K562 (cell line): ENCODE data around the gene EIF5. TPM values are rescaled to one million over a fixed set of nuclear protein-coding genes. Genes with fewer than 3 reads are reported as not detected.

Source experiments
- ATAC-seq: fragments of 200-7000 bp; cut with Tn5 transposase; 3 replicates; pipeline ENCODE4 v1.9.1; 2020; ENCODE audit warnings: moderate library complexity
- BruUV-seq: library from RNA; stranded (reverse); fragments of 400-500 nt; replicated peaks from 2 replicates; lab custom pipeline; 2021; lab: Mats Ljungman, UMichigan
- CTCF ChIA-PET: fragments of 300-600 bp; formaldehyde crosslinking; extraction: SDS; loops from one replicate; lab custom pipeline; 2021; ENCODE audit warnings: low intra/inter-chr PET ratio; lab: Yijun Ruan, JAX
- POLR2A ChIA-PET: fragments of 300-600, 350-650 bp; sonication (Branson Sonifier 250); formaldehyde crosslinking; extraction: SDS; loops from one replicate; lab custom pipeline; 2021; ENCODE audit warnings: antibody characterized with exemption, inconsistent platforms; lab: Yijun Ruan, JAX
- DNase-seq, 4 experiments: peaks; one replicate each; pipeline versions ENCODE4 v3.0.0 to v3.0.0-alpha.2; 2011 to 2018; ENCODE audit warnings: low spot score in 3 of 4, mixed read lengths in 3 of 4; ENCODE audit errors: extremely low read depth in 1 of 4
- FAIRE-seq: peaks from 2 replicates; lab custom pipeline; 2011; peaks lifted over from hg19 to GRCh38; lab: Jason Lieb, UNC
- H2AFZ ChIP-seq: 2 replicates; pipeline ENCODE4 v1.6.0; 2011; ENCODE audit warnings: low read depth, low read length, control low read depth, inconsistent platforms
- H3K27ac ChIP-seq: fragments of 200-600 bp; 3 replicates; pipeline ENCODE4 v1.8.0; 2011; ENCODE audit warnings: low read depth, mild to moderate bottlenecking, control low read depth, inconsistent platforms, low read length, moderate library complexity, mixed read lengths; ENCODE audit errors: extremely low read depth
- H3K27me3 ChIP-seq, 2 experiments: fragments of 300-600 bp in 1 of 2; 2 replicates in 1 of 2; 3 replicates in 1 of 2; pipeline versions ENCODE4 v1.6.0 to v1.8.0; 2011; ENCODE audit warnings: inconsistent platforms in 2 of 2, low read length in 2 of 2, mild to moderate bottlenecking in 1 of 2, mixed read lengths in 1 of 2, moderate library complexity in 1 of 2; ENCODE audit not compliant: control insufficient read depth in 2 of 2, insufficient read depth in 2 of 2
- H3K36me3 ChIP-seq: fragments of 300-600 bp; 3 replicates; pipeline ENCODE4 v1.8.0; 2011; ENCODE audit warnings: mild to moderate bottlenecking, low read length, inconsistent platforms; ENCODE audit not compliant: control insufficient read depth, insufficient read depth
- H3K4me1 ChIP-seq, 2 experiments: fragments of 200-600 bp in 1 of 2; replicated peaks in 1 of 2; 2 replicates in 1 of 2; 3 replicates in 1 of 2; pipeline versions ENCODE4 v1.5.1 to v1.8.0; 2011; ENCODE audit warnings: inconsistent platforms in 2 of 2, low read length in 2 of 2, mild to moderate bottlenecking in 1 of 2, mixed read lengths in 1 of 2, moderate library complexity in 1 of 2; ENCODE audit not compliant: control insufficient read depth in 2 of 2, insufficient read depth in 2 of 2
- H3K4me2 ChIP-seq: 2 replicates; pipeline ENCODE4 v1.6.1; 2011; ENCODE audit warnings: low read length, control low read depth, inconsistent platforms, mixed read lengths; ENCODE audit not compliant: insufficient read depth
- H3K4me3 ChIP-seq: fragments of 200-600 bp; sonication (generic), shearing (Covaris generic); 2 replicates; pipeline ENCODE4 v1.5.1; 2016; ENCODE audit warnings: control low read depth, inconsistent platforms
- H3K79me2 ChIP-seq: fragments of 200-600 bp; 3 replicates; pipeline ENCODE4 v1.8.0; 2011; ENCODE audit warnings: low read length, inconsistent platforms; ENCODE audit not compliant: control insufficient read depth, insufficient read depth
- H3K9ac ChIP-seq, 2 experiments: 2 replicates each; pipeline versions ENCODE4 v1.6.0 to v1.6.1; 2011; ENCODE audit warnings: low read depth in 2 of 2, low read length in 2 of 2, control low read depth in 1 of 2, inconsistent platforms in 1 of 2, mild to moderate bottlenecking in 1 of 2, mixed read lengths in 1 of 2; ENCODE audit not compliant: insufficient read depth in 1 of 2
- H3K9me1 ChIP-seq: one replicate; pipeline ENCODE4 v1.6.0; 2011; ENCODE audit warnings: inconsistent platforms, mild to moderate bottlenecking, low read length, moderate library complexity; ENCODE audit not compliant: control insufficient read depth, insufficient read depth
- H3K9me3 ChIP-seq: replicated peaks from 2 replicates; pipeline ENCODE4 v1.5.1; 2011; ENCODE audit warnings: low read depth, low read length, inconsistent platforms; ENCODE audit not compliant: control insufficient read depth, insufficient read depth
- H4K20me1 ChIP-seq: replicated peaks from 2 replicates; pipeline ENCODE4 v1.6.1; 2011; ENCODE audit warnings: low read length, inconsistent platforms, mixed read lengths; ENCODE audit not compliant: control insufficient read depth, insufficient read depth
- ARNT ChIP-seq, 2 experiments: fragments of 450-650 bp; IDR thresholded peaks; 2 replicates each; pipeline ENCODE4 v1.6.1; 2016; ENCODE audit warnings: mild to moderate bottlenecking in 1 of 2
- BRF1 ChIP-seq: IDR thresholded peaks from 3 replicates; pipeline ENCODE4 v1.6.1; 2011; ENCODE audit warnings: borderline replicate concordance, mild to moderate bottlenecking; ENCODE audit not compliant: insufficient read length; ENCODE audit errors: extremely low read depth
- HDAC3 ChIP-seq: fragments of 450-650 bp; IDR thresholded peaks from 2 replicates; pipeline ENCODE4 v1.6.1; 2018; ENCODE audit warnings: borderline replicate concordance, mild to moderate bottlenecking, moderate library complexity; ENCODE audit not compliant: partially characterized antibody
- KLF1 ChIP-seq: fragments of 450-650 bp; IDR thresholded peaks from 2 replicates; pipeline ENCODE4 v1.6.1; 2016; ENCODE audit warnings: missing genetic modification characterization, missing compliant biosample characterization
- KLF16 ChIP-seq: IDR thresholded peaks from 2 replicates; pipeline ENCODE4 v1.6.1; 2016; ENCODE audit warnings: antibody characterized with exemption
- L3MBTL2 ChIP-seq: fragments of 450-650 bp; IDR thresholded peaks from 2 replicates; pipeline ENCODE4 v1.6.1; 2016; ENCODE audit warnings: mild to moderate bottlenecking, moderate library complexity
- LEF1 ChIP-seq: fragments of 450-650 bp; IDR thresholded peaks from 2 replicates; pipeline ENCODE4 v1.6.1; 2016; ENCODE audit warnings: mild to moderate bottlenecking
- MEIS2 ChIP-seq: fragments of 450-650 bp; IDR thresholded peaks from 2 replicates; pipeline ENCODE4 v1.6.1; 2014; ENCODE audit warnings: mild to moderate bottlenecking; ENCODE audit not compliant: partially characterized antibody
- NR2C1 ChIP-seq, 2 experiments: fragments of 450-650 bp; IDR thresholded peaks; 2 replicates each; pipeline ENCODE4 v1.6.1; 2017; ENCODE audit warnings: mild to moderate bottlenecking in 2 of 2, antibody characterized with exemption in 1 of 2, inconsistent platforms in 1 of 2, missing compliant biosample characterization in 1 of 2, missing genetic modification characterization in 1 of 2
- RAD21 ChIP-seq, 2 experiments: fragments of 250-450 bp in 1 of 2; fragments of 450-650 bp in 1 of 2; sonication (Bioruptor Pico) in 1 of 2; formaldehyde crosslinking in 1 of 2; IDR thresholded peaks in 1 of 2; conservative IDR thresholded peaks in 1 of 2; 2 replicates each; pipeline versions ENCODE4 v1.4.0 to v1.8.0; 2020 to 2022; ENCODE audit warnings: mild to moderate bottlenecking in 2 of 2, moderate library complexity in 1 of 2
- SAFB ChIP-seq: fragments of 200-400 bp; formaldehyde crosslinking; IDR thresholded peaks from 2 replicates; pipeline ENCODE4 v1.6.1; 2017; ENCODE audit warnings: low read depth, low read length, borderline replicate concordance
- TOE1 ChIP-seq, 2 experiments: fragments of 450-650 bp in 1 of 2; sonication (generic) in 1 of 2; formaldehyde crosslinking in 1 of 2; IDR thresholded peaks; 2 replicates each; pipeline versions ENCODE4 v1.7.1 to v1.8.0; 2016 to 2022; ENCODE audit warnings: borderline replicate concordance in 2 of 2, mild to moderate bottlenecking in 2 of 2, antibody characterized with exemption in 1 of 2, inconsistent platforms in 1 of 2, low read depth in 1 of 2, missing genetic modification reagents in 1 of 2, moderate library complexity in 1 of 2
- TRIM24 ChIP-seq, 2 experiments: fragments of 450-650 bp; IDR thresholded peaks; 2 replicates each; pipeline ENCODE4 v1.6.1; 2016
- ZC3H11A ChIP-seq: IDR thresholded peaks from 2 replicates; pipeline ENCODE4 v1.6.1; 2012; ENCODE audit warnings: low read depth, low read length, improper control_type of control experiment
- ZNF3 ChIP-seq: fragments of 250-450 bp; sonication (Bioruptor Pico); IDR thresholded peaks from 2 replicates; pipeline ENCODE4 v1.5.0; 2021; ENCODE audit warnings: mild to moderate bottlenecking, moderate library complexity
- WGBS: fragments of 100-300 bp; shearing (Covaris generic); methylation state at CpG from one replicate; pipeline ENCODE4 v1.1.6; 2016; ENCODE audit warnings: low coverage, mixed read lengths; ENCODE audit not compliant: insufficient coverage; ENCODE audit errors: missing lambda C conversion rate; 5-methylcytosine and 5-hydroxymethylcytosine counted together
- in situ Hi-C: fragments of 300-500 bp; cut with MboI; formaldehyde crosslinking; loops from 4 replicates; pipeline ENCODE4 v1.15.0; 2018; ENCODE audit warnings: inconsistent platforms, mixed read lengths
- intact Hi-C: fragments of 100-400 bp; cut with micrococcal nuclease; formaldehyde crosslinking; loops from 2 replicates; pipeline ENCODE4 v1.14.2; 2022
- polyA plus RNA-seq, 8 experiments: library from polyadenylated mRNA; depleted of rRNA in 4 of 8; stranded (reverse) in 5 of 8; unstranded in 3 of 8; fragments of >200 nt; fragmentation: Nextera tagmentation in 2 of 8; fragmentation: Illumina TruSeq in 1 of 8; extraction: Ambion mirVana in 2 of 8; extraction: Trizol in 1 of 8; gene quantifications; 2 replicates each; pipeline versions ENCODE4 v1.2.1 to v1.2.3, GENCODE V29; 2011 to 2014; ENCODE audit warnings: inconsistent platforms in 1 of 8, missing spikeins in 1 of 8
- total RNA-seq, 7 experiments: library from RNA; depleted of rRNA in 6 of 7; stranded (reverse); fragments of >200 nt in 6 of 7; fragmentation: Illumina TruSeq in 2 of 7; extraction: Trizol in 2 of 7; gene quantifications; 2 replicates each; pipeline versions ENCODE4 v1.2.1 to v1.2.3, GENCODE V29; 2011 to 2021; ENCODE audit warnings: low replicate concordance in 1 of 7
- TF ChIP-seq, protein P1 (sequence below): fragments of 450-650 bp; IDR thresholded peaks from 2 replicates; pipeline ENCODE4 v1.6.1; 2016; ENCODE audit warnings: mild to moderate bottlenecking

The EIF5 gene
- total and polyA plus RNA-seq, 9 of the 15 experiments (the other 6 are each of a cell fraction or from before 2014, with no cell fraction given): 92.7 to 442 (median 190) TPM

GRCh38 chr14:103361867-103362266, 27.8 kb downstream of the EIF5 start (continued):
- TF ChIP-seq TRIM24 (IDR thresholded peaks at IDR 0.05): peak; percentile 97
- no peak for TF ChIP-seq NR2C1 (IDR thresholded peaks at IDR 0.05)
- TF ChIP-seq NR2C1 (tag; IDR thresholded peaks at IDR 0.05): peak; percentile 49; the same call in 1 of the 2 replicates

DNA sequence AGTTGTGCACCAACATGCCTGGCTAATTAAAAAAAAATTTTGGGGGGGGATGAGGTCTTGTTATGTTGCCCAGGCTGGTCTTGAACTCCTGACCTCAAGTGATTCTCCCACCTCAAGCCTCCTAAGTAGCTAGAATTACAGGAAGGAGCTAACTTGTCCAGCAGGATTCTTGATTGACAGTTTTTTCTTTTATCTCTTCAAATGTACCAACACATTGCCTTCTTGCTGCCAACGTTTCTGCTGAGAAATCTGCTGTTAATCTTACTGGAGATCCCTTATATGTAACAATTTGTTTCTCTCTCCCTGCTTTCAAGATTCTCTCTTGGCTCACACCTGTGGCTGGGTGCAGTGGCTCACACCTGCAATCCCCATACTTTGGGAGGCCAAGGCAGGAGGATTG, 28.7 kb downstream of the EIF5 start:
- no peak overlapping the region for H3K9ac ChIP-seq
- no peaks in the 10 kb centered on the region for H3K9me1 ChIP-seq
- H3K4me2 ChIP-seq: no peak overlapping the region
- peaks cover 7% of the 10 kb centered on the region; the same call in 1 of the 2 replicates for H3K9me3 ChIP-seq
- H4K20me1 ChIP-seq: no peaks in the 10 kb centered on the region
- CTCF ChIA-PET: no interaction called here
- intact Hi-C loops (no loop called here), in situ Hi-C loops (no loop called here)
- no peaks in the 10 kb centered on the region for H3K79me2 ChIP-seq
- ATAC-seq: no peak
- H2AFZ ChIP-seq: no peak overlapping the region
- FAIRE-seq: peak; percentile 73
- 0% methylated on average over 1 of the region's 1 CpG for WGBS
- H3K4me3 ChIP-seq: no peak overlapping the region
- DNase-seq: peak in 1 of 4 experiments; percentile 38
- no TSS peak for BruUV-seq
- H3K36me3 ChIP-seq: no peaks in the 10 kb centered on the region
- POLR2A ChIA-PET: interaction anchor here (1.3 kb wide), 1 partner anchor 10 kb away, joined by 3 read pairs; no protein-coding TSS in a partner anchor
- no peaks in the 10 kb centered on the region for H3K27me3 ChIP-seq
- no peak overlapping the region for H3K27ac ChIP-seq
- peaks cover 0 to 9% of the 10 kb centered on the region in 2 experiments; a peak in 3 of 5 replicates for H3K4me1 ChIP-seq
- no peak for TF ChIP-seq KLF16
- 0 out of 2 replicates have a peak, but pooled peaks have one; percentile 49 for TF ChIP-seq TOE1 (IDR thresholded peaks at IDR 0.05; ENCODE audit: borderline replicate concordance)
- TF ChIP-seq TOE1 (CRISPR knock-in tag; IDR thresholded peaks at IDR 0.05; ENCODE audit: borderline replicate concordance, low read depth): no peak
- no peak for TF ChIP-seq BRF1
- peak; percentile 94 to 97 for TF ChIP-seq TRIM24 (IDR thresholded peaks at IDR 0.05)
- peak; percentile 26 to 56; a peak in 3 of 4 replicates for TF ChIP-seq ARNT (IDR thresholded peaks at IDR 0.05)
- TF ChIP-seq, protein P1, sequence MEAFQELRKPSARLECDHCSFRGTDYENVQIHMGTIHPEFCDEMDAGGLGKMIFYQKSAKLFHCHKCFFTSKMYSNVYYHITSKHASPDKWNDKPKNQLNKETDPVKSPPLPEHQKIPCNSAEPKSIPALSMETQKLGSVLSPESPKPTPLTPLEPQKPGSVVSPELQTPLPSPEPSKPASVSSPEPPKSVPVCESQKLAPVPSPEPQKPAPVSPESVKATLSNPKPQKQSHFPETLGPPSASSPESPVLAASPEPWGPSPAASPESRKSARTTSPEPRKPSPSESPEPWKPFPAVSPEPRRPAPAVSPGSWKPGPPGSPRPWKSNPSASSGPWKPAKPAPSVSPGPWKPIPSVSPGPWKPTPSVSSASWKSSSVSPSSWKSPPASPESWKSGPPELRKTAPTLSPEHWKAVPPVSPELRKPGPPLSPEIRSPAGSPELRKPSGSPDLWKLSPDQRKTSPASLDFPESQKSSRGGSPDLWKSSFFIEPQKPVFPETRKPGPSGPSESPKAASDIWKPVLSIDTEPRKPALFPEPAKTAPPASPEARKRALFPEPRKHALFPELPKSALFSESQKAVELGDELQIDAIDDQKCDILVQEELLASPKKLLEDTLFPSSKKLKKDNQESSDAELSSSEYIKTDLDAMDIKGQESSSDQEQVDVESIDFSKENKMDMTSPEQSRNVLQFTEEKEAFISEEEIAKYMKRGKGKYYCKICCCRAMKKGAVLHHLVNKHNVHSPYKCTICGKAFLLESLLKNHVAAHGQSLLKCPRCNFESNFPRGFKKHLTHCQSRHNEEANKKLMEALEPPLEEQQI: peak; percentile 64; the same call in 1 of the 2 replicates
- no peak for TF ChIP-seq ZNF3 (CRISPR knock-in tag)
- TF ChIP-seq KLF1 (tag): no peak
- TF ChIP-seq SAFB: no peak
- peak; percentile 81 for TF ChIP-seq MEIS2
- no peak for TF ChIP-seq HDAC3
- 0 out of 2 replicates have a peak, but pooled peaks have one; percentile 20 for TF ChIP-seq LEF1
- no peak for TF ChIP-seq L3MBTL2
- peak in 1 of 2 experiments; percentile 33; a peak in 2 of 4 replicates for TF ChIP-seq RAD21 (CRISPR knock-in tag; conservative IDR thresholded peaks at IDR 0.05 in 1 of 2, IDR thresholded peaks at IDR 0.05 in 1 of 2)
- no peak for TF ChIP-seq ZC3H11A
